Eye (tissue), 1 donor: Measurements from ENCODE around the gene BRCA2.

Source experiments
- DNase-seq: peaks from one replicate; pipeline ENCODE4 v3.0.0-alpha.2; 2015

BRCA2 gene

GRCh38 chr13:32428581-32429432, 113.5 kb downstream of the BRCA2 start:
- no peak for DNase-seq

GRCh38 chr13:32429433-32429909, 114.2 kb downstream of the BRCA2 start:
- no peak for DNase-seq

GRCh38 chr13:32430018-32430747, 114.9 kb downstream of the BRCA2 start:
- DNase-seq: no peak

- DNase-seq: no peak
Measured at GRCh38 chr13:32431361-32431760, 116.1 kb downstream of the BRCA2 start.

GRCh38 chr13:32432856-32433255, 117.5 kb downstream of the BRCA2 start:
- no peak for DNase-seq

- no peak for DNase-seq
Measured at GRCh38 chr13:32438871-32439270, 123.6 kb downstream of the BRCA2 start.

GRCh38 chr13:32443111-32443510, 127.8 kb downstream of the BRCA2 start:
- DNase-seq: no peak

- no peak for DNase-seq
Measured at GRCh38 chr13:32445461-32445860, 130.2 kb downstream of the BRCA2 start.

GRCh38 chr13:32446220-32446619, 130.9 kb downstream of the BRCA2 start:
- no peak for DNase-seq

GRCh38 chr13:32446773-32447465, 131.6 kb downstream of the BRCA2 start:
- no peak for DNase-seq

GRCh38 chr13:32447894-32448623, 132.8 kb downstream of the BRCA2 start:
- no peak for DNase-seq

- DNase-seq: no peak
Measured at GRCh38 chr13:32448972-32449371, 133.7 kb downstream of the BRCA2 start.
